ENCODE results near the gene ASGR2.

The ASGR2 gene

GRCh38 chr17:7081341-7082062 is 33.1 kb downstream of the ASGR2 start:
- TF ChIP-seq SUZ12 (IDR thresholded peaks at IDR 0.05; ENCODE audit: extremely low read depth, insufficient read depth, insufficient read length) (no peak), YY1 (IDR thresholded peaks at IDR 0.05; ENCODE audit: insufficient read depth, insufficient read length) (no peak), ZNF274 (IDR thresholded peaks at IDR 0.05; ENCODE audit: low read depth, low read length) (no peak)
- Histone ChIP-seq H3K4me3 (ENCODE audit: insufficient read length, low read depth) (no peak overlapping the region), H3K9me3 (ENCODE audit: insufficient read depth, low read length) (no peaks in the 10 kb centered on the region), H3K36me3 (ENCODE audit: insufficient read depth, insufficient read length, low read length) (no peaks in the 10 kb centered on the region), H3K4me1 (ENCODE audit: insufficient read depth, insufficient read length) (no peaks in the 10 kb centered on the region), H3K27me3 (ENCODE audit: insufficient read depth, insufficient read length) (no peaks in the 10 kb centered on the region), H3K9ac (ENCODE audit: insufficient read length, low read depth) (no peak overlapping the region)
- DNase-seq (ENCODE audit: low read depth, low spot score): no peak

GRCh38 chr17:7080456-7081041 is 34.1 kb downstream of the ASGR2 start:
- DNase-seq (ENCODE audit: low read depth, low spot score): no peak
- no peaks in the 10 kb centered on the region for H3K4me1 ChIP-seq (ENCODE audit: insufficient read depth, insufficient read length)
- no peaks in the 10 kb centered on the region for H3K9me3 ChIP-seq (ENCODE audit: insufficient read depth, low read length)
- no peaks in the 10 kb centered on the region for H3K36me3 ChIP-seq (ENCODE audit: insufficient read depth, insufficient read length, low read length)
- TF ChIP-seq SUZ12 (IDR thresholded peaks at IDR 0.05; ENCODE audit: extremely low read depth, insufficient read depth, insufficient read length) (no peak), ZNF274 (IDR thresholded peaks at IDR 0.05; ENCODE audit: low read depth, low read length) (no peak), YY1 (IDR thresholded peaks at IDR 0.05; ENCODE audit: insufficient read depth, insufficient read length) (no peak)
- H3K27me3 ChIP-seq (ENCODE audit: insufficient read depth, insufficient read length): no peaks in the 10 kb centered on the region
- no peak overlapping the region for H3K9ac ChIP-seq (ENCODE audit: insufficient read length, low read depth)
- no peak overlapping the region for H3K4me3 ChIP-seq (ENCODE audit: insufficient read length, low read depth)

GRCh38 chr17:7079581-7080455 is 34.8 kb downstream of the ASGR2 start, which contains the start of gene CLEC10A:
TSS of gene CLEC10A (minus strand) at chr17:7080251. CDS start at chr17:7078812, 1,439 bp downstream.
- Histone ChIP-seq H3K4me1 (ENCODE audit: insufficient read depth, insufficient read length) (no peaks in the 10 kb centered on the region), H3K27me3 (ENCODE audit: insufficient read depth, insufficient read length) (no peaks in the 10 kb centered on the region), H3K36me3 (ENCODE audit: insufficient read depth, insufficient read length, low read length) (no peaks in the 10 kb centered on the region), H3K4me3 (ENCODE audit: insufficient read length, low read depth) (no peak within 1 kb of the TSS), H3K9me3 (ENCODE audit: insufficient read depth, low read length) (no peaks in the 10 kb centered on the region), H3K9ac (ENCODE audit: insufficient read length, low read depth) (no peak within 1 kb of the TSS)
- no peak for DNase-seq (ENCODE audit: low read depth, low spot score)
- TF ChIP-seq YY1 (IDR thresholded peaks at IDR 0.05; ENCODE audit: insufficient read depth, insufficient read length) (no peak), ZNF274 (IDR thresholded peaks at IDR 0.05; ENCODE audit: low read depth, low read length) (no peak), SUZ12 (IDR thresholded peaks at IDR 0.05; ENCODE audit: extremely low read depth, insufficient read depth, insufficient read length) (no peak)

GRCh38 chr17:7078711-7079110 is 35.9 kb downstream of the ASGR2 start:
- Histone ChIP-seq H3K9ac (ENCODE audit: insufficient read length, low read depth) (no peak overlapping the region), H3K27me3 (ENCODE audit: insufficient read depth, insufficient read length) (no peaks in the 10 kb centered on the region), H3K36me3 (ENCODE audit: insufficient read depth, insufficient read length, low read length) (no peaks in the 10 kb centered on the region), H3K9me3 (ENCODE audit: insufficient read depth, low read length) (no peaks in the 10 kb centered on the region), H3K4me3 (ENCODE audit: insufficient read length, low read depth) (no peak overlapping the region), H3K4me1 (ENCODE audit: insufficient read depth, insufficient read length) (no peaks in the 10 kb centered on the region)
- TF ChIP-seq ZNF274 (IDR thresholded peaks at IDR 0.05; ENCODE audit: low read depth, low read length): no peak
- no peak for TF ChIP-seq SUZ12 (IDR thresholded peaks at IDR 0.05; ENCODE audit: extremely low read depth, insufficient read depth, insufficient read length)
- no peak for TF ChIP-seq YY1 (IDR thresholded peaks at IDR 0.05; ENCODE audit: insufficient read depth, insufficient read length)
- DNase-seq (ENCODE audit: low read depth, low spot score): no peak

- DNase-seq (ENCODE audit: low read depth, low spot score): no peak
- Histone ChIP-seq H3K4me1 (ENCODE audit: insufficient read depth, insufficient read length) (no peaks in the 10 kb centered on the region), H3K36me3 (ENCODE audit: insufficient read depth, insufficient read length, low read length) (no peaks in the 10 kb centered on the region), H3K27me3 (ENCODE audit: insufficient read depth, insufficient read length) (no peaks in the 10 kb centered on the region), H3K9ac (ENCODE audit: insufficient read length, low read depth) (no peak overlapping the region), H3K9me3 (ENCODE audit: insufficient read depth, low read length) (no peaks in the 10 kb centered on the region), H3K4me3 (ENCODE audit: insufficient read length, low read depth) (no peak overlapping the region)
- TF ChIP-seq YY1 (IDR thresholded peaks at IDR 0.05; ENCODE audit: insufficient read depth, insufficient read length): no peak
- no peak for TF ChIP-seq SUZ12 (IDR thresholded peaks at IDR 0.05; ENCODE audit: extremely low read depth, insufficient read depth, insufficient read length)
- no peak for TF ChIP-seq ZNF274 (IDR thresholded peaks at IDR 0.05; ENCODE audit: low read depth, low read length)
Measured at GRCh38 chr17:7077911-7078546, 36.6 kb downstream of the ASGR2 start.

- H3K27me3 ChIP-seq (ENCODE audit: insufficient read depth, insufficient read length): no peaks in the 10 kb centered on the region
- H3K9me3 ChIP-seq (ENCODE audit: insufficient read depth, low read length): no peaks in the 10 kb centered on the region
- no peak overlapping the region for H3K4me3 ChIP-seq (ENCODE audit: insufficient read length, low read depth)
- H3K36me3 ChIP-seq (ENCODE audit: insufficient read depth, insufficient read length, low read length): no peaks in the 10 kb centered on the region
- no peaks in the 10 kb centered on the region for H3K4me1 ChIP-seq (ENCODE audit: insufficient read depth, insufficient read length)
- no peak overlapping the region for H3K9ac ChIP-seq (ENCODE audit: insufficient read length, low read depth)
- no peak for DNase-seq (ENCODE audit: low read depth, low spot score)
- TF ChIP-seq YY1 (IDR thresholded peaks at IDR 0.05; ENCODE audit: insufficient read depth, insufficient read length) (no peak), ZNF274 (IDR thresholded peaks at IDR 0.05; ENCODE audit: low read depth, low read length) (no peak), SUZ12 (IDR thresholded peaks at IDR 0.05; ENCODE audit: extremely low read depth, insufficient read depth, insufficient read length) (no peak)
Measured at GRCh38 chr17:7074931-7075330, 39.7 kb downstream of the ASGR2 start.

Measured in NT2/D1 (cell line).